ENCODE results near the gene RSBN1L. TPM values are rescaled to one million over a fixed set of nuclear protein-coding genes. Genes with fewer than 3 reads are reported as not detected.

Gene RSBN1L
- total RNA-seq, 1 experiment from 2014 or later: 10.9 TPM

- intact Hi-C loops (cut with micrococcal nuclease): no loop called here
- BruUV-seq (replicated peaks): no TSS peak
- no peaks in the 10 kb centered on the region for H3K9me3 Mint-ChIP-seq (ENCODE audit: unreplicated experiment)
- H3K27ac Mint-ChIP-seq (ENCODE audit: low read depth, unreplicated experiment): no peak overlapping the region
- H3K4me1 Mint-ChIP-seq (ENCODE audit: insufficient read depth, unreplicated experiment): no peaks in the 10 kb centered on the region
- TF ChIP-seq CTCF (IDR thresholded peaks at IDR 0.05; ENCODE audit: unreplicated experiment): no peak
- no peaks in the 10 kb centered on the region for H3K27me3 Mint-ChIP-seq (ENCODE audit: insufficient read depth, unreplicated experiment)
- H3K36me3 Mint-ChIP-seq (ENCODE audit: insufficient read depth, unreplicated experiment): peaks cover 15% of the 10 kb centered on the region
- ChIA-PET CTCF (interaction anchor here (0.6 to 2.2 kb wide), 3 partner anchors 16 to 92 kb away, joined by 3 to 10 read pairs (median 3); no protein-coding TSS in a partner anchor), POLR2A (interaction anchor here (0.6 to 1.2 kb wide), 4 partner anchors 10 to 48 kb away, joined by 3 to 4 read pairs (median 4); partner anchors contain the start of gene RSBN1L)
- H3K4me3 Mint-ChIP-seq (ENCODE audit: unreplicated experiment): no peak overlapping the region
- no peak for DNase-seq (ENCODE audit: unreplicated experiment)
Observed at GRCh38 chr7:77743518-77743917, 47.3 kb downstream of the RSBN1L start.

- BruUV-seq (replicated peaks): no TSS peak
Observed at GRCh38 chr7:77745746-77746145, 49.5 kb downstream of the RSBN1L start.

GRCh38 chr7:77746164-77746823 lies 50.0 kb downstream of the RSBN1L start:
- POLR2A ChIA-PET: interaction anchor here (1.0 to 1.1 kb wide), 3 partner anchors 11 to 72 kb away, joined by 3 to 4 read pairs (median 3); no protein-coding TSS in a partner anchor
- intact Hi-C loops (cut with micrococcal nuclease): no loop called here
- Mint-ChIP-seq H3K36me3 (ENCODE audit: insufficient read depth, unreplicated experiment) (peaks cover 13% of the 10 kb centered on the region), H3K27me3 (ENCODE audit: insufficient read depth, unreplicated experiment) (no peaks in the 10 kb centered on the region), H3K4me3 (ENCODE audit: unreplicated experiment) (no peak overlapping the region), H3K9me3 (ENCODE audit: unreplicated experiment) (no peaks in the 10 kb centered on the region), H3K27ac (ENCODE audit: low read depth, unreplicated experiment) (no peak overlapping the region), H3K4me1 (ENCODE audit: insufficient read depth, unreplicated experiment) (no peaks in the 10 kb centered on the region)
- no peak for TF ChIP-seq CTCF (IDR thresholded peaks at IDR 0.05; ENCODE audit: unreplicated experiment)
- no TSS peak for BruUV-seq (replicated peaks)
- CTCF ChIA-PET: interaction anchor here (0.6 to 1.9 kb wide), 3 partner anchors 13 to 94 kb away, joined by 3 to 12 read pairs (median 4); no protein-coding TSS in a partner anchor
- no peak for DNase-seq (ENCODE audit: unreplicated experiment)

More at GRCh38 chr7:77745746-77746145, 49.5 kb downstream of the RSBN1L start:
- H3K36me3 Mint-ChIP-seq (ENCODE audit: insufficient read depth, unreplicated experiment): peaks cover 8% of the 10 kb centered on the region
- no peaks in the 10 kb centered on the region for H3K9me3 Mint-ChIP-seq (ENCODE audit: unreplicated experiment)
- H3K4me1 Mint-ChIP-seq (ENCODE audit: insufficient read depth, unreplicated experiment): no peaks in the 10 kb centered on the region
- H3K27ac Mint-ChIP-seq (ENCODE audit: low read depth, unreplicated experiment): no peak overlapping the region
- intact Hi-C loops (cut with micrococcal nuclease): no loop called here
- H3K4me3 Mint-ChIP-seq (ENCODE audit: unreplicated experiment): no peak overlapping the region
- ChIA-PET CTCF (interaction anchor here (1.3 to 1.9 kb wide), 3 partner anchors 14 to 94 kb away, joined by 4 to 12 read pairs (median 5); no protein-coding TSS in a partner anchor), POLR2A (interaction anchor here (1.1 kb wide), 1 partner anchor 25 kb away, joined by 3 read pairs; no protein-coding TSS in a partner anchor)
- TF ChIP-seq CTCF (IDR thresholded peaks at IDR 0.05; ENCODE audit: unreplicated experiment): no peak
- no peaks in the 10 kb centered on the region for H3K27me3 Mint-ChIP-seq (ENCODE audit: insufficient read depth, unreplicated experiment)
- DNase-seq (ENCODE audit: unreplicated experiment): no peak

GRCh38 chr7:77746824-77747165 lies 50.5 kb downstream of the RSBN1L start:
- ChIA-PET CTCF (interaction anchor here (0.6 to 1.9 kb wide), 5 partner anchors 13 to 121 kb away, joined by 3 to 12 read pairs (median 4); no protein-coding TSS in a partner anchor), POLR2A (interaction anchor here (1.0 to 1.1 kb wide), 2 partner anchors 11 to 73 kb away, joined by 3 to 4 read pairs; no protein-coding TSS in a partner anchor)
- H3K27ac Mint-ChIP-seq (ENCODE audit: low read depth, unreplicated experiment): no peak overlapping the region
- BruUV-seq (replicated peaks): no TSS peak
- no peaks in the 10 kb centered on the region for H3K9me3 Mint-ChIP-seq (ENCODE audit: unreplicated experiment)
- no peaks in the 10 kb centered on the region for H3K27me3 Mint-ChIP-seq (ENCODE audit: insufficient read depth, unreplicated experiment)
- H3K36me3 Mint-ChIP-seq (ENCODE audit: insufficient read depth, unreplicated experiment): peaks cover 17% of the 10 kb centered on the region
- H3K4me1 Mint-ChIP-seq (ENCODE audit: insufficient read depth, unreplicated experiment): no peaks in the 10 kb centered on the region
- no peak for DNase-seq (ENCODE audit: unreplicated experiment)
- no peak for TF ChIP-seq CTCF (IDR thresholded peaks at IDR 0.05; ENCODE audit: unreplicated experiment)
- H3K4me3 Mint-ChIP-seq (ENCODE audit: unreplicated experiment): no peak overlapping the region
- intact Hi-C loops (cut with micrococcal nuclease): no loop called here
